ENCODE measurements around the gene MLEC. TPM values are rescaled to one million over a fixed set of nuclear protein-coding genes. Genes with fewer than 3 reads are reported as not detected.

The MLEC gene
- total RNA-seq, 2 donors from 2014 or later: 92.5 to 132 TPM

Other genes starting within 250 kb of the MLEC start
- gene COX6A1, start 249.0 kb upstream of the MLEC start, total RNA-seq: 100 to 1,000 TPM; 244 to 261 TPM
- gene TRIAP1, start 240.8 kb upstream of the MLEC start, total RNA-seq: 10 to 100 TPM; 13.9 to 15.7 TPM
- gene GATC, start 240.7 kb upstream of the MLEC start, total RNA-seq: 10 to 100 TPM; 11.7 to 16.2 TPM
- gene SRSF9, start 217.4 kb upstream of the MLEC start, total RNA-seq: 10 to 100 TPM; 83.5 to 84.4 TPM
- 100 to 1,000 TPM; 221 to 343 TPM for gene DYNLL1, start 191.0 kb upstream of the MLEC start, total RNA-seq
- 10 to 100 TPM; 15.7 to 21.5 TPM for gene COQ5, start 158.0 kb upstream of the MLEC start, total RNA-seq
- gene RNF10, start 152.8 kb upstream of the MLEC start, total RNA-seq: 100 to 1,000 TPM; 219 to 226 TPM
- gene POP5, start 105.7 kb upstream of the MLEC start, total RNA-seq: 10 to 100 TPM; 19.6 to 28.9 TPM
- 1 to 10 TPM; 3.3 to 5.5 TPM for gene CABP1, start 46.5 kb upstream of the MLEC start, total RNA-seq
- gene UNC119B, start 23.3 kb downstream of the MLEC start, total RNA-seq: 10 to 100 TPM; 20.6 to 21.3 TPM
- gene ACADS, start 38.7 kb downstream of the MLEC start, total RNA-seq: 10 to 100 TPM; 12.3 to 15.7 TPM
- 10 to 100 TPM; 31.6 TPM for gene SPPL3, start 217.2 kb downstream of the MLEC start, total RNA-seq

All from posterior vena cava (tissue), 2 donors.